ENCODE measurements around the gene DDX41. TPM values are rescaled to one million over a fixed set of nuclear protein-coding genes. Genes with fewer than 3 reads are reported as not detected.

The DDX41 gene
- total RNA-seq, 3 donors from 2014 or later (not counting 1 experiment from before 2014, with no cell fraction given), result 66.6 to 106 (median 78.3) TPM

DNA sequence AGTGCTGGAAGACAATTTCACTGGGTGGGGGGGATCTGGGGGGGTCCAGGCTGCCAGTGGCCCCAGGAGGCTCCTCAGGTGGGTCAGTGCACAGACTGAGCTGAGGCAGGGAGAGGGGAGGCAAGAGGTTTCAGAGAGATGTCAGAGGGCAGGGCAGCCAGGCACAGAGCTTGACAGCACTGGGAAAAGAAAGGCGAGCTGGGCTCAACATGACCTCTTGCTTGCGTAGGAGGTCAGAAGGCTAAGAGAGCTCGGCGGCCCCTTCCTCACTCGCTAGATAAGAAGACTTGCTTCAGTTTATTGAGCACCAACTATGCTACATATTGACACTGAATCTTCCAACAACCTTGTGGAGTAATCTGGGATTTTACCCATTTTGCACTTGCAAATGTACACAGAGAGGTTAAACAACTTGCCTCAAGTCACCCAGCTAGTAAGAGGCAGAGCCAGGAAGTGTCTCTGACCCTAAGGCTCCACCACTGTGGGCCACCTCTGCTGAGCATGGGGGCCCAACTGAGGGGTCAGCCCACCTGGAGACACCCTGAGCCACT is 22.9 kb downstream of the DDX41 start:
- WGBS (ENCODE audit: insufficient coverage), result 98% methylated on average over 5 of the region's 5 CpGs
- no peak for ATAC-seq
- H3K9me3 Mint-ChIP-seq, result no peaks in the 10 kb centered on the region
- H3K4me3 ChIP-seq (ENCODE audit: low read length), result no peak overlapping the region
- H3K4me3 Mint-ChIP-seq, result no peak overlapping the region
- H3K4me1 Mint-ChIP-seq, result peaks cover 13 to 49% of the 10 kb centered on the region in 2 donors
- H3K4me1 ChIP-seq (ENCODE audit: control insufficient read depth, insufficient read depth, low read length), result peaks cover 56% of the 10 kb centered on the region
- peaks cover 6 to 8% of the 10 kb centered on the region in 2 donors for H3K27me3 Mint-ChIP-seq (ENCODE audit: low read depth in 2 of 2)
- H3K36me3 Mint-ChIP-seq, result no peaks in the 10 kb centered on the region
- peak overlapping the region in 1 of 2 donors; percentile 80 for H3K27ac Mint-ChIP-seq
- TF ChIP-seq, protein P1, sequence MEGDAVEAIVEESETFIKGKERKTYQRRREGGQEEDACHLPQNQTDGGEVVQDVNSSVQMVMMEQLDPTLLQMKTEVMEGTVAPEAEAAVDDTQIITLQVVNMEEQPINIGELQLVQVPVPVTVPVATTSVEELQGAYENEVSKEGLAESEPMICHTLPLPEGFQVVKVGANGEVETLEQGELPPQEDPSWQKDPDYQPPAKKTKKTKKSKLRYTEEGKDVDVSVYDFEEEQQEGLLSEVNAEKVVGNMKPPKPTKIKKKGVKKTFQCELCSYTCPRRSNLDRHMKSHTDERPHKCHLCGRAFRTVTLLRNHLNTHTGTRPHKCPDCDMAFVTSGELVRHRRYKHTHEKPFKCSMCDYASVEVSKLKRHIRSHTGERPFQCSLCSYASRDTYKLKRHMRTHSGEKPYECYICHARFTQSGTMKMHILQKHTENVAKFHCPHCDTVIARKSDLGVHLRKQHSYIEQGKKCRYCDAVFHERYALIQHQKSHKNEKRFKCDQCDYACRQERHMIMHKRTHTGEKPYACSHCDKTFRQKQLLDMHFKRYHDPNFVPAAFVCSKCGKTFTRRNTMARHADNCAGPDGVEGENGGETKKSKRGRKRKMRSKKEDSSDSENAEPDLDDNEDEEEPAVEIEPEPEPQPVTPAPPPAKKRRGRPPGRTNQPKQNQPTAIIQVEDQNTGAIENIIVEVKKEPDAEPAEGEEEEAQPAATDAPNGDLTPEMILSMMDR (IDR thresholded peaks at IDR 0.05), result no peak
- no peaks in the 10 kb centered on the region for H3K9me3 ChIP-seq (ENCODE audit: control insufficient read depth, insufficient read depth, low read length)
- no peaks in the 10 kb centered on the region for H3K36me3 ChIP-seq (ENCODE audit: control insufficient read depth, insufficient read depth, low read length)
- no peak overlapping the region for H3K27ac ChIP-seq (ENCODE audit: low read length)
- intact Hi-C loops (cut with micrococcal nuclease), result loop anchor here (10.0 kb wide), 1 partner anchor 379 kb away; no protein-coding TSS in a partner anchor
- no peak for DNase-seq
- peaks cover 5% of the 10 kb centered on the region for H3K27me3 ChIP-seq (ENCODE audit: control insufficient read depth, insufficient read depth, low read length)

DNA sequence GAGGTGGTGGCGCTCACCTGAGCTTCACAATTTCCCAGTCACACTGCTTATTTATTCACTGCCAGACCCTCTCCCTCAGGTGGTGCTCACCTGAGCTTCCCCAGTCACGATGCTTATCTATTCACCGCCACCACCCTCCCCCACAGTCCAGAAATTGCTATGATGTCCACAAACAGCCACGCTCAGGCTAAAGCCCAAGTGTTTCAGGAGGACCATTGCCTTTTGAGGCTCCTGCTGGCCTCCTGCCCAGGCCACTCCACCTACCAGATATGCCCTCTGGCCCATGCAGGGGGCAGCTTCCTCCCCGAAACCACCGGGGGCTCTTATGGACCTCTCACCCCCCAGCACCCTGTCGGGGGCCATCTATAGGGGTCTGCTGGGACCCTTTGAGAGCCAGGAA is 23.9 kb downstream of the DDX41 start:
- intact Hi-C loops (cut with micrococcal nuclease), result loop anchor here (10.0 kb wide), 1 partner anchor 378 kb away; no protein-coding TSS in a partner anchor
- Histone ChIP-seq H3K4me1 (ENCODE audit: control insufficient read depth, insufficient read depth, low read length) (peaks cover 48% of the 10 kb centered on the region), H3K4me3 (ENCODE audit: low read length) (no peak overlapping the region), H3K9me3 (ENCODE audit: control insufficient read depth, insufficient read depth, low read length) (no peaks in the 10 kb centered on the region), H3K36me3 (ENCODE audit: control insufficient read depth, insufficient read depth, low read length) (no peaks in the 10 kb centered on the region), H3K27me3 (ENCODE audit: control insufficient read depth, insufficient read depth, low read length) (no peaks in the 10 kb centered on the region), H3K27ac (ENCODE audit: low read length) (no peak overlapping the region)
- 97% methylated on average over 7 of the region's 7 CpGs for WGBS (ENCODE audit: insufficient coverage)
- peak overlapping the region in 1 of 2 donors; percentile 80 for H3K27ac Mint-ChIP-seq
- TF ChIP-seq, protein P1 (IDR thresholded peaks at IDR 0.05), result no peak
- no peak overlapping the region for H3K4me3 Mint-ChIP-seq
- DNase-seq, result no peak
- no peaks in the 10 kb centered on the region for H3K9me3 Mint-ChIP-seq
- no peak for ATAC-seq
- no peaks in the 10 kb centered on the region for H3K36me3 Mint-ChIP-seq
- H3K4me1 Mint-ChIP-seq, result peaks cover 3 to 39% of the 10 kb centered on the region in 2 donors
- no peaks in the 10 kb centered on the region for H3K27me3 Mint-ChIP-seq (ENCODE audit: low read depth in 2 of 2)

DNA sequence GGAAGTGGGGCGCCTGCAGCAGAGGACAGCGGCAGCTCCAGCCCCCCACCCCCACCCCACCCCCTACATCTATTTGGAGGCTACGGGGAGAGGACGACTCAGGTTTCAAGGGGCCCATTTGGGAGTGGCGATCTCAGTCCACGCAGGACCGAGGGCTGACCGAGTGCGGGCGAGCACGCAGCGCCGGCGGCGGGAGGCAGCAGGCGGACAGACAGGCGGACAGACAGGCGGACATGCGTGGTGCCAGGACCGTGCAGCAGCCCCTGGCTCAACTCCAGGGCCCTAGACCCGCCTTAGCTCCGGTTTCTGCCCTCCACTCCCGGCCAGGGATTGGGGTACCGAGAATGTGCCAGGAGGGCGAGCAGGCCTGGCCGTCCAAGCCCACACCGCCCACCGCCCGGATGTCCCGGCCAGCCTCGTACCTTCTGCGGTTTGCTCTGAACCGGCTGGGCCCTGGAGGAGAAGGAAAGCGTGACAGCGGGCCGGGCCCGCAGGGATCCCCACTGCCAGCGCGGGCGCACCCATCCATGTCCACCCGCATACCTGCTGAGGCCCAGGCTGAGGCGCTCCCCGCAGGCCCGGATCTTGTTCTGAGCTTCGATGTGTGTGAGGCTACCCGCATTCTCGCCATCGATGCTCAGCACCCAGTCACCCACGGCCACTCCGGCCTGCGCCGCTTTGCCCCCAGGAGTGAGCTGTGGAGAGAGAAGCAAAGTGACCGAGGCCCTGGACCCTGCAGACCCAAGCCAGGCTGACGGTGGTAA is 24.6 kb downstream of the DDX41 start:
- Mint-ChIP-seq H3K4me1 (peaks cover 0 to 33% of the 10 kb centered on the region in 2 donors), H3K9me3 (no peaks in the 10 kb centered on the region), H3K27ac (peak overlapping the region in 1 of 2 donors; percentile 80), H3K27me3 (ENCODE audit: low read depth in 2 of 2) (no peaks in the 10 kb centered on the region), H3K4me3 (no peak overlapping the region), H3K36me3 (no peaks in the 10 kb centered on the region)
- no peaks in the 10 kb centered on the region for H3K27me3 ChIP-seq (ENCODE audit: control insufficient read depth, insufficient read depth, low read length)
- no peaks in the 10 kb centered on the region for H3K36me3 ChIP-seq (ENCODE audit: control insufficient read depth, insufficient read depth, low read length)
- intact Hi-C loops (cut with micrococcal nuclease), result loop anchor here (10.0 kb wide), 1 partner anchor 377 kb away; no protein-coding TSS in a partner anchor
- 97% methylated on average over 54 of the region's 54 CpGs for WGBS (ENCODE audit: insufficient coverage)
- peaks cover 44% of the 10 kb centered on the region for H3K4me1 ChIP-seq (ENCODE audit: control insufficient read depth, insufficient read depth, low read length)
- no peak overlapping the region for H3K27ac ChIP-seq (ENCODE audit: low read length)
- H3K4me3 ChIP-seq (ENCODE audit: low read length), result no peak overlapping the region
- TF ChIP-seq, protein P1 (IDR thresholded peaks at IDR 0.05), result no peak
- H3K9me3 ChIP-seq (ENCODE audit: control insufficient read depth, insufficient read depth, low read length), result no peaks in the 10 kb centered on the region
- DNase-seq (no peak), ATAC-seq (no peak)
